CD4-positive, alpha-beta T cell treated with Interferon alpha-2 for 1 hour (primary cell): Measurements from ENCODE around the gene S100A2.
"Not testable (repeated sequence)": the region's sequence is repeated elsewhere in the genome, so short reads cannot be mapped to it uniquely, and the experiment has no call there.

Source experiments
- DNase-seq, 2 donors: peaks; one replicate each; pipeline ENCODE4 v3.0.0-alpha.2; 2020 to 2022

S100A2 gene

DNA sequence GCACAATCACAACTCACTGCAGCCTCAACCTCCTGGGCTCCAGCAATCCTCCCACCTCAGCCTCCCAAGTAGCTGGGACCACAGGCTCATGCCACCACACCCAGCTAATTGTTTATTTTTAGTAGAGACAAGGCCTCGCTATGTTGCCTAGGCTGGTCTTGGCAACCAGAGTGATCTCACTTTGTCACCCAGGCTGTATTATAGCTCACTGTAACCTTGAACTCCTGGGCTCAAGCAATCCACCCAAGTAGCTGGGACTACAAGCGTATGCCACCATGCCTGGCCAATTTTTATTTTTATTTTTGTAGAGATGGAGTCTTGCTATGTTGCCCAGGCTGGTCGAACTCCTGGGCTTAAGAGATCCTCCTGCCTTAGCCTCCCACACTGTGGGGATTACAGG, 3.6 kb downstream of the S100A2 start:
- not testable (repeated sequence) for DNase-seq

GRCh38 chr1:153561466-153561985, 4.1 kb downstream of the S100A2 start:
- no peak for DNase-seq

DNA sequence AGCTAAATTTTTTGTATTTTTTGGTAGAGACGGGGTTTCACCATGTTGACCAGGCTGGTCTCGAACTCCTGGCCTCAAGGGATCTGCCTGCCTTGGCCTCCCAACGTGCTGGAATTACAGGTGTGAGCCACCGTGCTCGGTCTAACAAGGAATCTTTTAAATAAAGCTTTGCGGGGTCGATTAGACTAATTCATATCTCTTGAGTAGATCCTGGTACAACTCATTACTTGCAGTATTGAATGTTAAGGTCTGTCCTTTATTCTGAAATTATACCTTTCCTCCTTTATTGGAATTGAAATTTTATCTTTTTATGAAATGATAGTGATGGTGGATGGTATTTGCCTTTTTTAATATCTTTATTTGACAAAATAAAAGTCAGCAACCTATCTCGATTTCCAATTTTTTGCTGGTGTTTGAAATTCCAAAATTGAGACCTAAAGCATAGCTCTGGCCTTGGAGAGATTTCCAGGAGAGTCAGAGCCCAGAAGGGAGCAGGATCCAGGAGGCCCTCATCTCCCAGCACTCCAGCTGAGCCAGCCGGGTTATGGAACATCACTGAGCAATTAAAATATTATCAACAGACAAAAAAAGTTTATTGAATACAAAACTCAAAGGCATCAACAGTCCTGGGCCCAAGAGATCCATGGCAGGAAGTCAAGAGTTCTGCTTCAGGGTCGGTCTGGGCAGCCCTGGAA, 4.7 kb downstream of the S100A2 start:
- no peak for DNase-seq

GRCh38 chr1:153560241-153560640, 5.4 kb downstream of the S100A2 start:
- DNase-seq, result no peak

DNA sequence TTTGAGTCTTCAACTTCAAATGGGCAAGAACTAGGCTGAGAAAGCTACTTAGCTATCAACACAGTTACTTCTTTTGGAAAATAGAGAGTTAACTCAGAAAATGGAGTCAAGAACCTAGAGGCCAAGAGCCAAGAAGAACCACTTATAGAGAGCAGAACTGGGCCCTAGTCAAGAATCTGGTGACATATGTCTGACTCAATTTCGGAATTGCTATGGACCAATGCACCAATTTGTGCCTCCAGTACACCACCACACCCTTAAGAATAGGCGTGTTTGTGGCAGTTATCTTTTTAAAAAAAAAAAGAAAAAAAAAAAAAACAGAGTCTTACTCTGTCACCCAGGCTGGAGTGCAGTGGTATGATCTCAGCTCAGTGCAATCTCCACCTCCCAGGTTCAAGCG, 7.8 kb downstream of the S100A2 start:
- no peak for DNase-seq

- no peak for DNase-seq
Observed at GRCh38 chr1:153556348-153556747, 9.3 kb downstream of the S100A2 start.

DNA sequence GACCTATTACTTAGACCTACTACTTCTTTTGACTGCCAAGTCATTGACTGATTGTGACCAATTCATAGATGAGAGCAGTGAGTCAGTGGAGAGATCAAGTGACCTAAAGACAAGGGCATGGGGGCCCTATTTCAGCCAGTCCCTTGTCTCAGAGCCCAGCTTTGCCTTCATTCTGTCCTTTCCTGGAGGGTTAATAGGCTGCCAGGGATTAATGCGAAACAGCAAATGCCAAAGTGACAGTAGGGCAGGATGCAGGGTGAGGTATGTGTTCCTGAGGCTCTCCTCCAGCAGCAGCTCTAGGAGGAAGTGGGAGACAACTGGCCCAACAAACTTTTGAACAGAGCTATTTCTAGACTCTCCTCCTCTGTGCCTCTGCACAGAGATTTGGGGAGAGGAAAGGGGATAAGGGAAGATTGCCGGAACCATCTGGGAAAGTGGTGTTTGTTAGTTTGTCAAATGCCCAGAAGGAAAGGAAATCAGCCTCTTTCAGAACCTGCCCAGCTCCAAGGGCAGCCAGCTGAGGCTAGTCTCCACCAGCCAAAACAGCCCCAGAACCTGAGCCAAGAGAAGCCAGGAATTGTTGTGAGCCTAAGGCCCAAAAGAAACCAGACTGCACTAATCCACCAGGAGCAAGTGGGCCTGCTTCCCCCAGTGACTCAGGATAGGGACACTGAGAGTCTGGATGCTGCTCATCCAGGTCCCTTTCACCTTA, 11.7 kb downstream of the S100A2 start:
- no peak for DNase-seq

DNA sequence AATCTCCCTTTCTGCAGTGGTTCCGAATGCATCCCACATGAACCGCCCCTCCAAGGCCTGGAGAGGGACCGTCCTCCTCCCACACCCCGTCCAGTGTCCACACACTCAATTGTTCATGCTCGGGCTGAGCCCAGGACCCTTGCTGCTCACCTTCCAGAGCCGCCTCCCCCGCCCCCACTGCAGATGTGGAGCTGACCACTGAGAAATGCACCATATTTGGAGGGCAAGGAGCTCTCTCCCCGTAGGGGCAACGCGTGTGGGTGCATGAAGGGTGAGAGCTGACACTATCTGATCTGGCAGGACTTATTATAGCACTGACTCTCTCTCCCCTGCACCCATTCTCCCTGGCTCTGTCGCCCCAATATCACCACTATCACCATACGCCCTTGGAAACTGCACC, 12.5 kb downstream of the S100A2 start:
- DNase-seq, result no peak

- no peak for DNase-seq
Observed at GRCh38 chr1:153552335-153552734, 13.3 kb downstream of the S100A2 start.

DNA sequence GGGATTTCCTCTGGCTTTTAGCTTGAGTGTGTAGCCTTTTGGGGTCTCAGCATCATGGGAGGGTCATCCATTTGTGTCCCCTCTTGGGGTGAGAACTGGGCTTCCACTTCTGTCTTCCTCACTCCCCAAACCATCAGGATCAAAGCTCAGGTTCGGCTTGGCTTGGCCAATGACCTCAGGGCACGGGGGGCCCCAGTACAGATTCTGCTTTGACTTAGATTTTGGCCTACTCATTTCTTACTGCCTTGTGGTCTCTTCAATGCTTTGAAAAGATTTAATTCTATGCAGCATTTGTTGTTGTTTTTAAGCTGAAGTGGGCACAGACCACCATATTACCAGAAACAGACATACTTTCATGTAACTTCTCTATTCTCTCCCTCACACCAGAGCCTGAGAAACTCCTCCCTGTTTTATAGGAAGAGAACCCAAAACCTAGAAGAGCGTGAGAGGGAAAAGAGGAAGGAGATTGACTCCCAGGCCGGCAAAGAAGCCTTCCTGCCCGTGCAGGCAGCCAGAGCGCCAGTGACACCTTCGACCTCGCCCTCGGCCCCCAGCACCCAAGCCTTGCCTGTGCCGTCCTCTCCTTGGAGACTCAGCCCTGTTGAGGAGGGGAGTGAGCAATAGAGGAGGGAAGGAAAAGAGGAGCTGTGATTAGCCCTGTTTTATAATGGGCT, 14.7 kb downstream of the S100A2 start:
- no peak for DNase-seq

DNA sequence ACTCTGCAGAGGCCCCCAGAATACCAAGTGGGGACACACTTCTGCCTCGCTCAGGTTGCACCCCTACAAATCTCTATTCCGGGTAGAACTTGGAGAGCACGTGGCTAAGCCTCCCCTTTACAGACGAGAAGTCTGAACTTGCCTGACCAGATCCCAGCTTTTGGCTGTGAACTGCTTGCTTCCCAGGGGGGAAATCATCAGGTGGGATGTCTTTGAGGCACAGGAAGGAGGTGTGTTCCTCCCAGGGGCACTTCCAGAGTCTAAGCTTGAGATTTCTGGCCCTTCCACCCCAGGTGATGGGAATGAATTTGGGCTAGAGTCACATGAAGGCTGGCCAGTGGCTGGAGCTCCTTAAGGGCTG, 15.3 kb downstream of the S100A2 start:
- DNase-seq, result no peak

DNA sequence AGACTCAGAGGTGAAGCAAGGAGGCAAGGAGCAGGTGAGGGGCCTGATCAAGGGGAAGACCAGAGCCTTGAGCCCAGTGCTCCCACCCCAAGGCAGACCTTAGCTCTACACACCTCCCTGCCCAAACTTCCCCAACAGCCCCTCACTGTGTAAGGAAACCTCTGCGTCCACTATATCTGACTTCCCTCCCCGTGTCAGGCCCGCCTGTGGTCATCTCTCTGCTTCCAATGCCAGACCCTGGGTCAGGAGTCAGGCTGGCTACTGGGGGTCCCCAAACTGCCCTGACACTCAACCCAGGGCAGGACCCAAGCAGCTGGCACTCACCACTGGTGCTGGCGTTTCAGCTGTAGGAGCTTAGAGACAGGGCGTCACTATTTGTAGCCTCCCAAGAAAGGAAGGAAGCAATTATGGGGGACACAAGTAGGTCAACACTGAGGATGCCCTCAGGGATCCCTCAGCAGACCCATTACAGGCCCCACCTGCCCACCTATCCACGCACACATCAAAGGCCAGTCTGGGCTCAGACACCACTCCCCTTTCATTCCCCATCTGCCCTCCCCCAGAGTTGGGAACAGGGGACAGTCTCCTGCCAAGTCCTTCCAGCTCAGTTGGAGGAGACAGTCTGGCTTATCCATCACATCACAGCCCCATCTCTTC, 15.8 kb downstream of the S100A2 start:
- no peak for DNase-seq

DNA sequence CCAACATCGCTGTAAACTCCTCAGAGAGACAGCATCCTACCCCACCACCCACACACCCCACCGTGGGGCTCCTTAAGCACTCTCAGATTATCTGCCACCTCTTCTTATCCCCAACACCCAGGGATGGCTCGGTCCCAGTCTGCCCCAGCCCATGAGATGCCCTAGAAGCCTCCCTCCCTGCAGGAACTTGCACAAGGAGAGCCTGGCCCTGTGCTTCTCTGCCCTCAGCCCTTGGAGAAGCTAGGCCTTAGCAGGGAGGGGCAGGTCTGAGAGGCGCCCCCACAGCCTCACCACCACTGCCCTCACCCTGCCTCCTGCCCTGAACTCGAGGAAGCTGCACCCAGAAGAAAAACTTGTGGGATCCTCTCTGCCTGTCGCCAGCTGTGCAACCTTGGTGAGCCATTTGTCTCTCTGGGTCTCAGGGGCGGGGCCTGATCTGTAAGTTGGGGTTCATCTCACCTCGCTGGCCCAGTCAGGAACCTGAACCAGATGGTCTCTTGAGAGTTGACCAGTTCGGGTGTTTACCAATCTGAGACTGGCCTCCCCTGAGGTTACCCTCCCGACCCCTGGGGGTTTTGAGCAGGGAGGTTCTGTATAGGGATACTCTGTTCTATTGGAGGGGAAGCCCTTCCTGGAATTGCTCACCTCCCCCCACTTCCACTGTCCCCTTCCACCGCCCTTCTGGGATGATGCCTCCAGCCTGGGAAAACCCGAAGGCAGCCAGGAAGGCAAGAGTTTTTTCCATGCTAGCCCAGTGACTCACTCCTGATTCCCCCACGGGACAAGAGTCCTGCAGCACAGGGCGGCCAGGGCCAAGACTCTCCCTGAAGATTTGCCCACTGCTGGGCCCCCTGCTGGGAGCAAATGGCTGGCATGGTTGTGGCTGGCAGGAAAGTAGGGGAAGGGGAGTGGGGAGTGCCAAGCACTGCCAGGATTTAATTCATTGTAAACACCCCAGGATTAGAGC, 16.6 kb downstream of the S100A2 start, which contains the start of gene S100A3:
Gene S100A3, minus strand, starts transcription at position 537 of the 967 bp plus-strand sequence. CDS start 773 bp downstream, outside the sequence.
- DNase-seq, result no peak

DNA sequence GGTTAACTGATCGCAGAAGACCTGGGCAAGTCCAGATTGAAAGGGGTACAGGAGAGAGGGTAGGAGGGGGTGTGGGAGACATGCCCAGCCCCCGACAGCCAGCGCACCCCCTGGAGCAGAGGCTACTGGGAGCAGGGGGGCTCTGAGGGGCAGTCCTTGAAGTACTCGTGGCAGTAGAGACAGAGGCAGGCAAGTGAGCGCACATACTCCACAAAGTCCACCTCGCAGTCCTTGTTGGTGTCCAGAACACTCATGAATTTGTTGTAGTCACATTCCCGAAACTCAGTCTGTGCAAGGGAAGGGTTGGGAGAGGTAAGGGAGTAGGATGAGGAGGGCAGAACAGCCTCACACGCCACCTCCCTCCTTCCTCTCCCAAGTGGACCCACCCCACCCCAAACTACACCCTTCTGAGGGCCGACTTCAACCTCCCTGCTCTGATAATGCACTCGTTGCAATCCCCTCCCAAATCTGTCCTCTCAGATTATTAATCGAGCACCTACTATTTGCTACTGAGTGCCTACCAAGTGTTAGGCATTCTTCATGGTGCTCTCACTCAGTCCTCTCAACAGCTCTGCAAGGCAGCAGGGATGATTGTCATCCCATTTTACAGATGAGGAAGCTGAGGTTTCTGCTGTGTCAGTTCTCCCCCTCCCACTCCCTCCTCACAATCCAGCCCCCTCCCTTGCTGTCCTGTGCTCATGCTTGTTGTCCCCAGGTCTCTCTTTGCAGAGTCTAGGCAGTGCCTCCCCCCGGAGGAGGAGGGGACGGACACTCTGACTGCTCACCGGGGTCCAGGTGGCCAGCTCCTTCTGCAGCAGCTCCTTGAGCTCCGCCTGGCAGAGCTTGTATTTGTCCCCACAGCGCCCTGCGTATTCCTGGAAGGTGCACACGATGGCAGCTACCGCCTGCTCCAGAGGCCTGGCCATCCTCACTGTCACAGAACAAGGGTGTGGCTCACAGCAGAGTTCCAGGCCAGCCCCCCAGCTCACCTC, 17.8 kb downstream of the S100A2 start:
- DNase-seq, result no peak

- no peak for DNase-seq
Observed at GRCh38 chr1:153546796-153547559, 18.7 kb downstream of the S100A2 start.

GRCh38 chr1:153546371-153546770, 19.3 kb downstream of the S100A2 start:
- DNase-seq, result no peak

DNA sequence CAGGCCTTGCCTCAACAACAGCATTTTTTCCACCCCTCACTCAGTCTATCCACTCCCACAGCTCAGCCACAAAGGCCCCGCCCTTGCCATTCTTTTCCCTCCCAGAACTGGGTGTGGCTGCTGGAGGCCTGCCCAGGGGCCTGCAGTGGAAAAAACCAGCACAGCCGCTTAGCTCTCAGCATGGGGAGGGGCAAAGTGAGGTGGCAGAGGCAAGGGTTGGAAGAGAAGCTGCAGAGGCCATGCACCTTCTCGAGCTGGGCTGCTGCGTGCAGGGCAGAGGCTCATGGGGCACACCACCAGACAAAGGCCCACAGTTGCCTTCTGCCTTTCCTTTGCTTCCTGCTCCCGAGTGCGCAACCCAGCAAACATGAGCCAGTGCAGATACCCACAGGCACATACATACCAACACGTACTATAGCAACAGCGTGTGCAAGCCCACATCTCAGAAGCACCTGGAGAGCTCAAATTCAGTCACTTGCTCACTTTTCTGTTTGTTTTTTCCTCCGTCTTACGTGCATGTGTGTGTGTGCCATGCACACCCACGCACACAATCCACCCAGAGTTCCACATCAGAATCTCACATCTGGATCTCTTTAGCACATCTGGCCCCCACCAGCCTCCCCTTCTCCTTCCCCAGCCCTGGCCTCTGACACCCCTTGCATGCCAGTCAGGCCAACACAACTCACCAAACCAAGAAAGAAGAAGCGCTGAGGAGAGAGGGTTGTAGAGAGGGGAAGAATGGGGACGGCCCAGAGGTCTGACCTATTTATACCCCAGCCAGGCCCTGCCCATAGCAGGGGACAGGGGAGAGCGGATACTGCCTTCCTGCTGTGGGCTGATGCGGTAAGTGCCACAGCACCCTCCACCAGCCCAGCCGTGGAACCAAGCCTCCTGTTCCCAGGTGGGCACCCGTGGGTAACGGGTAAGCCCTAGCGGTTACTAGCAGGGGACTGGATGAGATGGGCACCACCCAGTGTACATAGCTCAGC, 20.3 kb downstream of the S100A2 start, which contains the start of gene S100A4:
Gene S100A4, minus strand, starts transcription at position 740 of the 989 bp plus-strand sequence. CDS start 1,012 bp downstream, outside the sequence.
- DNase-seq, result peak; percentile 79 to 89

DNA sequence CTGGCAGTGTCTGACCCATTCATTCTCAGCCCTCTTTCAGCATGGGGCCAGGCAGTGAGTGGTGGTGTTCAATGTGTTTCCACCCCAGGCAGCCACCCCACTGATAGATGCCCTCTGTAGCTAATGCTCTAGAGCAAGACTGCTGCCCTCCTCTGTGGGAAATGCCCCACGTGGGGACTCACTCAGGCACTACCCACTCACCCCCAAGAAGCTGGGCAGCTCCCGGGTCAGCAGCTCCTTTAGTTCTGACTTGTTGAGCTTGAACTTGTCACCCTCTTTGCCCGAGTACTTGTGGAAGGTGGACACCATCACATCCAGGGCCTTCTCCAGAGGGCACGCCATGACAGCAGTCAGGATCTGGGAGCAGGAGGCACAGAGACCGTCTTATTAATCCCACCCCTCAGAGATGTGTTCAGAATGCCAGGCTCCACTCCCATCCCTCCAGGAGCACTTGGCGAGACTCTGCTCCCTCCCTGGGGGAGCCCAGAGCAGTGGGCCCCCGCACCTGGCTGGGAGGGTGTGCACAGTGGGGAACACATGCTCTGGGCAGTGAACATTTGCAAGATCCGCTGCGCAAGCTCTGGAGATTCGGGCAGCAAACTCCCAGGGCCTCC, 21.1 kb downstream of the S100A2 start:
- DNase-seq, result no peak
